Activated B cell treated with CpG ODN at 0.5 μM for 24 hours (primary cell): ENCODE measurements around the gene ITGBL1. TPM values are rescaled to one million over a fixed set of nuclear protein-coding genes. Genes with fewer than 3 reads are reported as not detected.

Experiments
- ATAC-seq: fragments of 200-7000 bp; cut with Tn5 transposase; one replicate; pipeline ENCODE4 v1.10.0; 2021; ENCODE audit warnings: low read depth, mild to moderate bottlenecking, moderate library complexity
- CTCF ChIA-PET: fragments of 350-600 bp; sonication (Branson Sonifier 250); formaldehyde crosslinking; loops from one replicate; lab custom pipeline; 2021; ENCODE audit warnings: antibody characterized with exemption; lab: Charles Lee
- POLR2A ChIA-PET: fragments of 350-600 bp; sonication (Branson Sonifier 250); formaldehyde crosslinking; loops from one replicate; lab custom pipeline; 2021; ENCODE audit warnings: antibody characterized with exemption; lab: Charles Lee
- DNase-seq: peaks from one replicate; pipeline ENCODE4 v3.0.0; 2022
- H3K27ac Mint-ChIP-seq: one replicate; pipeline ENCODE4 v1.8.0; 2020; ENCODE audit warnings: mixed read lengths
- H3K27me3 Mint-ChIP-seq: one replicate; pipeline ENCODE4 v1.8.0; 2021; ENCODE audit warnings: mixed read lengths
- H3K36me3 Mint-ChIP-seq: one replicate; pipeline ENCODE4 v1.8.0; 2021; ENCODE audit warnings: low read depth, mixed read lengths
- H3K4me1 Mint-ChIP-seq: one replicate; pipeline ENCODE4 v1.8.0; 2021; ENCODE audit warnings: mixed read lengths
- H3K4me3 Mint-ChIP-seq: one replicate; pipeline ENCODE4 v1.8.0; 2020; ENCODE audit warnings: mild to moderate bottlenecking, mixed read lengths
- H3K9me3 Mint-ChIP-seq: one replicate; pipeline ENCODE4 v1.8.0; 2020; ENCODE audit warnings: mixed read lengths
- intact Hi-C: fragments of 100-400 bp; cut with micrococcal nuclease; formaldehyde crosslinking; loops from one replicate; pipeline ENCODE4 v1.15.1; 2024
- total RNA-seq: library from RNA; stranded (reverse); gene quantifications from 2 replicates; pipeline ENCODE4 v1.2.3, GENCODE V29; 2022
- TF ChIP-seq, protein P1 (sequence below): fragments of 200-600 bp; IDR thresholded peaks from one replicate; pipeline ENCODE4 v1.8.0; 2022; ENCODE audit warnings: antibody characterized with exemption, mild to moderate bottlenecking

Gene ITGBL1
- total RNA-seq, 1 donor from 2014 or later: not detected

GRCh38 chr13:101621099-101621498, 168.6 kb downstream of the ITGBL1 start:
- Mint-ChIP-seq H3K4me3 (no peak overlapping the region), H3K9me3 (no peaks in the 10 kb centered on the region), H3K27ac (no peak overlapping the region), H3K4me1 (peaks cover 27% of the 10 kb centered on the region), H3K36me3 (no peaks in the 10 kb centered on the region), H3K27me3 (no peaks in the 10 kb centered on the region)
- ChIA-PET POLR2A (no interaction called here), CTCF (no interaction called here)
- no peak for DNase-seq
- TF ChIP-seq, protein P1, sequence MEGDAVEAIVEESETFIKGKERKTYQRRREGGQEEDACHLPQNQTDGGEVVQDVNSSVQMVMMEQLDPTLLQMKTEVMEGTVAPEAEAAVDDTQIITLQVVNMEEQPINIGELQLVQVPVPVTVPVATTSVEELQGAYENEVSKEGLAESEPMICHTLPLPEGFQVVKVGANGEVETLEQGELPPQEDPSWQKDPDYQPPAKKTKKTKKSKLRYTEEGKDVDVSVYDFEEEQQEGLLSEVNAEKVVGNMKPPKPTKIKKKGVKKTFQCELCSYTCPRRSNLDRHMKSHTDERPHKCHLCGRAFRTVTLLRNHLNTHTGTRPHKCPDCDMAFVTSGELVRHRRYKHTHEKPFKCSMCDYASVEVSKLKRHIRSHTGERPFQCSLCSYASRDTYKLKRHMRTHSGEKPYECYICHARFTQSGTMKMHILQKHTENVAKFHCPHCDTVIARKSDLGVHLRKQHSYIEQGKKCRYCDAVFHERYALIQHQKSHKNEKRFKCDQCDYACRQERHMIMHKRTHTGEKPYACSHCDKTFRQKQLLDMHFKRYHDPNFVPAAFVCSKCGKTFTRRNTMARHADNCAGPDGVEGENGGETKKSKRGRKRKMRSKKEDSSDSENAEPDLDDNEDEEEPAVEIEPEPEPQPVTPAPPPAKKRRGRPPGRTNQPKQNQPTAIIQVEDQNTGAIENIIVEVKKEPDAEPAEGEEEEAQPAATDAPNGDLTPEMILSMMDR: no peak
- intact Hi-C loops: loop anchor here (10.0 kb wide), 1 partner anchor 946 kb away; the partner anchor contains the start of gene TMTC4
- no peak for ATAC-seq

DNA sequence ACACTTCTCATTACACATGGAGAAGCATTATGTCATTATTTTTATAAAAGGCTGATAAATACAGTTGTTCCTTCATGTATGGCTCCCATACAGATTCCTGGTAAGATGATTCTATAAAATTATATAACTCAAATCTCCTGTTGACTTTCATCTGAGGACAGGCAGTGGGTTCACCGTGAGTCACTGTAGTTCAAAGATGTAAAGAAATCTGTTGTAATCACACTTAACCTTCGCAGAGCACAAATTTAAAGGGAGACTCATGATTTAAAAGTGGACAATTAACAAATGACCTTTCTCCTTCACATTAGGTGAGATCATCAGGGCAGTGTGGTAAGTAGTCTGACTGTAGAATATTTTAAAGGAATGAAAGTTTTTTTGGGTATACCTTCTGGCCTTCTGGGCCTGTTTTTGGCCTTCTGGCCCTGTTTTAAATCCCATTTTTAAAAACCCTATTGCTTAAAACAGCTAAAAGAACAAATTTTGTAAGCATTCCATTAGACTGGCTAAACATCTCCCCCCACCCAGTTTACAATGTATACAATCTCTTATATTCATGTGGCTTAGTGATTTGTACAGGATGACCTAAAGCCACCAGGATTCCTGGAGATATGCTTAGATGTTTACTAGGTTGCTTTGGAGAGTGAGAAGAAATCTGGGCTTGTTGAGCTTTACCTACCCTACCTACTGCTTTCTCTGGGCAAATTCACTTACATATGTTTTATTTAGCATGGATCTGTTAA, 171.2 kb downstream of the ITGBL1 start:
- CTCF ChIA-PET: no interaction called here
- TF ChIP-seq, protein P1: no peak
- H3K27me3 Mint-ChIP-seq: no peaks in the 10 kb centered on the region
- DNase-seq (no peak), ATAC-seq (no peak)
- H3K4me3 Mint-ChIP-seq: peak overlapping the region; percentile 58
- POLR2A ChIA-PET: no interaction called here
- H3K4me1 Mint-ChIP-seq: peaks cover 44% of the 10 kb centered on the region
- intact Hi-C loops: loop anchor here (10.0 kb wide), 1 partner anchor 949 kb away; the partner anchor contains the start of gene TMTC4
- H3K27ac Mint-ChIP-seq: peak overlapping the region; percentile 76
- no peaks in the 10 kb centered on the region for H3K9me3 Mint-ChIP-seq
- no peaks in the 10 kb centered on the region for H3K36me3 Mint-ChIP-seq

DNA sequence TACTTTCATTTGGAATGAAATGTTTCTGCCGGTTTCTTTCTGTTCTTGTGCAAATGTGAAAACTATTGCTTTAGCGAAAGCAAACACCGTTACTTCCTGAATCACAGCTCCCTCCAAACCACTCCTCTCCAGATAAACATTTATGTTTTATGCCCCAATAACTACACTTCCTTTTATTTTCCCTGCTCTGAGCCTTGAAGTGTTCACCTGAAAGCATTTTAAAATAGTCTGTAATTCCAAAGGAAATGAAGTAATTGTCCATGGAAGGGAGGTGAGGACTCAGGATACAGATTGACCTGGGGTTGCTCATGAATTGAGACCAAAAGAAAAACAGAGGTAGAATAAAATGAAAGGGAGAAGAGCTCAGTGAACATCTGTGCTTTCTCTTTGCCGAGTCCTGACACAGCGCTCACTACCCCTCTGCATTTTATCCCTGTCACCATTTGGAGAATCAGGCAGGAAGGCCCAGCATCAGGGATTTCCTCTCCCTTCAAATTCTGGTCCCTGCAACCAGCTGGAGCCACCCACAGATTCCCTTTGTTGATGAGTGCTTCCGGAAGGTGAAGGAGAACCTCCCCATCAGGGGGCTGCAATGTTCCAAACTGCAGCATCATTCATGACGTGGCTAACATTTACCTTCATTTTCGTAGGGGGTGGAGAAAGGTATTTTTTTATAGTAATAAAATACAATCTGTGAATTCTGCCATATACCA, 171.9 kb downstream of the ITGBL1 start:
- ChIA-PET POLR2A (interaction anchor here (0.6 kb wide), 1 partner anchor 967 kb away, joined by 3 read pairs; no protein-coding TSS in a partner anchor), CTCF (no interaction called here)
- TF ChIP-seq, protein P1: no peak
- Mint-ChIP-seq H3K36me3 (no peaks in the 10 kb centered on the region), H3K27ac (peak overlapping the region; percentile 76), H3K4me1 (peaks cover 44% of the 10 kb centered on the region), H3K4me3 (peak overlapping the region; percentile 58), H3K9me3 (no peaks in the 10 kb centered on the region), H3K27me3 (no peaks in the 10 kb centered on the region)
- no peak for DNase-seq
- ATAC-seq: no peak
- intact Hi-C loops: loop anchor here (10.0 kb wide), 1 partner anchor 950 kb away; the partner anchor contains the start of gene TMTC4

DNA sequence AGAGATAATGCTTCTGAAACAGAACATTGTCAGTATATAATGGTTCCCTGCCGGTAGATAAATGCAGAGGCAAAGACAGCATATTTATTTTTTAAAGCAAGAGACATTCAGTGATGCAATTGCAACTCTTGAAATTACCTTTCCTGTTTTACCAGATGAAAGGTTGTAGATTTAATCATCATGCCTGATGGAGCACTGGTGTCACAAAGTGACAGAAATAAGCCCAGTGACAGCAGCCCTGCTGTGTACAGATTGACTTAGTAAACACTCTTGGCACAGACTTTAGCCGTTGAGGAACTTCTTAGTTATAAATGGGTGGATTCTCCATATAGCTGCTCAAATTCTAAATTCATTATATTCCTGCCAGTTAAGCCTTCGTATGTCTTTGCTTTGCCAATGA, 172.5 kb downstream of the ITGBL1 start:
- POLR2A ChIA-PET: interaction anchor here (0.6 kb wide), 1 partner anchor 967 kb away, joined by 3 read pairs; no protein-coding TSS in a partner anchor
- H3K27me3 Mint-ChIP-seq: no peaks in the 10 kb centered on the region
- H3K9me3 Mint-ChIP-seq: no peaks in the 10 kb centered on the region
- DNase-seq (no peak), ATAC-seq (no peak)
- H3K27ac Mint-ChIP-seq: peak overlapping the region; percentile 76
- peaks cover 44% of the 10 kb centered on the region for H3K4me1 Mint-ChIP-seq
- intact Hi-C loops: loop anchor here (10.0 kb wide), 1 partner anchor 950 kb away; the partner anchor contains the start of gene TMTC4
- CTCF ChIA-PET: no interaction called here
- H3K36me3 Mint-ChIP-seq: no peaks in the 10 kb centered on the region
- no peak overlapping the region for H3K4me3 Mint-ChIP-seq
- TF ChIP-seq, protein P1: no peak
